K562 (cell line): ENCODE data around the gene HYAL3. TPM values are rescaled to one million over a fixed set of nuclear protein-coding genes. Genes with fewer than 3 reads are reported as not detected.

ENCODE experiments used
- CCNT2 ChIP-seq: IDR thresholded peaks from 2 replicates; pipeline ENCODE4 v1.6.1; 2011; ENCODE audit warnings: borderline replicate concordance, low read depth, mild to moderate bottlenecking, moderate library complexity, mixed read lengths, low read length; ENCODE audit not compliant: insufficient read length; ENCODE audit errors: extremely low read depth
- CHCHD3 ChIP-seq: fragments of 250-450 bp; sonication (Bioruptor Pico); IDR thresholded peaks from 2 replicates; pipeline ENCODE4 v2.1.2; 2022; ENCODE audit warnings: mild to moderate bottlenecking
- CHD2 ChIP-seq: IDR thresholded peaks from 2 replicates; pipeline ENCODE4 v1.6.1; 2011; ENCODE audit warnings: low read depth, low read length
- CXXC5 ChIP-seq: fragments of 250-450 bp; sonication (Bioruptor Pico); IDR thresholded peaks from 2 replicates; pipeline ENCODE4 v1.8.0; 2022; ENCODE audit warnings: inconsistent platforms, mild to moderate bottlenecking, moderate library complexity
- EP400 ChIP-seq: fragments of 450-650 bp; IDR thresholded peaks from 2 replicates; pipeline ENCODE4 v1.6.1; 2017; ENCODE audit warnings: antibody characterized with exemption, mild to moderate bottlenecking, moderate library complexity
- ETV1 ChIP-seq: fragments of 450-650 bp; conservative IDR thresholded peaks from 2 replicates; pipeline ENCODE4 v1.6.1; 2016; ENCODE audit warnings: missing genetic modification characterization, control low read depth, low read depth, missing compliant biosample characterization
- FIP1L1 ChIP-seq: fragments of 200-400 bp; formaldehyde crosslinking; IDR thresholded peaks from 2 replicates; pipeline ENCODE4 v1.6.1; 2018; ENCODE audit warnings: mild to moderate bottlenecking, low read depth, low read length; ENCODE audit not compliant: poor library complexity, severe bottlenecking
- HCFC1 ChIP-seq: IDR thresholded peaks from 2 replicates; pipeline ENCODE4 v1.6.1; 2012; ENCODE audit warnings: low read depth, low read length, improper control_type of control experiment
- HNRNPLL ChIP-seq: fragments of 200-400 bp; formaldehyde crosslinking; IDR thresholded peaks from 2 replicates; pipeline ENCODE4 v1.6.1; 2017; ENCODE audit warnings: low read length, low read depth, mild to moderate bottlenecking; ENCODE audit not compliant: poor library complexity, severe bottlenecking
- JUNB ChIP-seq: fragments of 450-650 bp; formaldehyde crosslinking; conservative IDR thresholded peaks from 2 replicates; pipeline ENCODE4 v1.4.0; 2020; ENCODE audit warnings: mild to moderate bottlenecking
- KLF1 ChIP-seq: fragments of 450-650 bp; IDR thresholded peaks from 2 replicates; pipeline ENCODE4 v1.6.1; 2016; ENCODE audit warnings: missing genetic modification characterization, missing compliant biosample characterization
- MAFG ChIP-seq: fragments of 450-650 bp; conservative IDR thresholded peaks from 2 replicates; pipeline ENCODE4 v1.6.1; 2016; ENCODE audit warnings: missing genetic modification characterization, missing compliant biosample characterization
- MNT ChIP-seq, 2 experiments: fragments of 450-650 bp; conservative IDR thresholded peaks; 2 replicates each; pipeline ENCODE4 v1.6.1; 2017; ENCODE audit warnings: mild to moderate bottlenecking in 2 of 2, moderate library complexity in 2 of 2
- NCOA1 ChIP-seq: fragments of 450-650 bp; IDR thresholded peaks from 2 replicates; pipeline ENCODE4 v1.6.1; 2016; ENCODE audit warnings: low read depth
- PML ChIP-seq: IDR thresholded peaks from 2 replicates; pipeline ENCODE4 v1.6.1; 2012; ENCODE audit warnings: low read length, inconsistent platforms
- RBM34 ChIP-seq: fragments of 200-400 bp; formaldehyde crosslinking; IDR thresholded peaks from 2 replicates; pipeline ENCODE4 v1.6.1; 2018; ENCODE audit warnings: low read length, borderline replicate concordance; ENCODE audit not compliant: insufficient read depth
- SETDB1 ChIP-seq: IDR thresholded peaks from one replicate; pipeline ENCODE4 v1.6.1; 2012; ENCODE audit warnings: low read length, control low read depth, inconsistent platforms
- SMAD1 ChIP-seq: fragments of 150-350 bp; IDR thresholded peaks from 2 replicates; pipeline ENCODE4 v1.6.1; 2014; ENCODE audit warnings: low read length, low read depth; ENCODE audit not compliant: partially characterized antibody
- SMAD3 ChIP-seq: fragments of 450-650 bp; formaldehyde crosslinking; conservative IDR thresholded peaks from 2 replicates; pipeline ENCODE4 v1.4.0; 2020; ENCODE audit warnings: mild to moderate bottlenecking
- SMARCE1 ChIP-seq: fragments of 450-650 bp; IDR thresholded peaks from 2 replicates; pipeline ENCODE4 v1.7.1; 2016; ENCODE audit warnings: mild to moderate bottlenecking
- TOE1 ChIP-seq, 2 experiments: fragments of 450-650 bp in 1 of 2; sonication (generic) in 1 of 2; formaldehyde crosslinking in 1 of 2; IDR thresholded peaks; 2 replicates each; pipeline versions ENCODE4 v1.7.1 to v1.8.0; 2016 to 2022; ENCODE audit warnings: borderline replicate concordance in 2 of 2, mild to moderate bottlenecking in 2 of 2, antibody characterized with exemption in 1 of 2, inconsistent platforms in 1 of 2, low read depth in 1 of 2, missing genetic modification reagents in 1 of 2, moderate library complexity in 1 of 2
- USF2 ChIP-seq: sonication (generic); formaldehyde crosslinking; IDR thresholded peaks from 2 replicates; pipeline ENCODE4 v1.5.0; 2020; ENCODE audit warnings: missing genetic modification reagents
- ZBTB33 ChIP-seq: sonication (generic); formaldehyde crosslinking; IDR thresholded peaks from 2 replicates; pipeline ENCODE4 v1.8.1; 2023; ENCODE audit warnings: mild to moderate bottlenecking, missing genetic modification reagents
- ZBTB7A ChIP-seq: IDR thresholded peaks from 2 replicates; pipeline ENCODE4 v1.6.1; 2011; ENCODE audit warnings: low read depth, mild to moderate bottlenecking, low read length, moderate library complexity, borderline replicate concordance; ENCODE audit not compliant: control insufficient read depth
- polyA plus RNA-seq, 8 experiments: library from polyadenylated mRNA; depleted of rRNA in 4 of 8; stranded (reverse) in 5 of 8; unstranded in 3 of 8; fragments of >200 nt; fragmentation: Nextera tagmentation in 2 of 8; fragmentation: Illumina TruSeq in 1 of 8; extraction: Ambion mirVana in 2 of 8; extraction: Trizol in 1 of 8; gene quantifications; 2 replicates each; pipeline versions ENCODE4 v1.2.1 to v1.2.3, GENCODE V29; 2011 to 2014; ENCODE audit warnings: inconsistent platforms in 1 of 8, missing spikeins in 1 of 8
- total RNA-seq, 7 experiments: library from RNA; depleted of rRNA in 6 of 7; stranded (reverse); fragments of >200 nt in 6 of 7; fragmentation: Illumina TruSeq in 2 of 7; extraction: Trizol in 2 of 7; gene quantifications; 2 replicates each; pipeline versions ENCODE4 v1.2.1 to v1.2.3, GENCODE V29; 2011 to 2021; ENCODE audit warnings: low replicate concordance in 1 of 7

HYAL3 gene
- total and polyA plus RNA-seq, 9 of the 15 experiments (the other 6 are each of a cell fraction or from before 2014, with no cell fraction given): 0.38 to 9.1 (median 6.8) TPM

- TF ChIP-seq HCFC1 (peak; percentile 40; the same call in 1 of the 2 replicates), HNRNPLL (no peak), SMARCE1 (0 out of 2 replicates have a peak, but pooled peaks have one; percentile 15), NCOA1 (peak; percentile 15; the same call in 1 of the 2 replicates), TOE1 (IDR thresholded peaks at IDR 0.05; ENCODE audit: borderline replicate concordance) (0 out of 2 replicates have a peak, but pooled peaks have one; percentile 43), TOE1 (CRISPR knock-in tag; IDR thresholded peaks at IDR 0.05; ENCODE audit: borderline replicate concordance, low read depth) (no peak), ZBTB7A (peak; percentile 73; the same call in 1 of the 2 replicates), SETDB1 (no peak), RBM34 (no peak), SMAD1 (no peak), CHCHD3 (CRISPR knock-in tag) (no peak), USF2 (CRISPR knock-in tag) (no peak), PML (no peak), EP400 (peak; percentile 63), ETV1 (tag) (peak; percentile 43), MNT (conservative IDR thresholded peaks at IDR 0.05) (peak; percentile 46 to 62; a peak in 2 of 4 replicates), MAFG (tag) (no peak), CXXC5 (CRISPR knock-in tag) (peak; percentile 60), CCNT2 (peak; percentile 34), JUNB (no peak), FIP1L1 (peak; percentile 57), ZBTB33 (CRISPR knock-in tag) (0 out of 2 replicates have a peak, but pooled peaks have one; percentile 62), CHD2 (peak; percentile 70), KLF1 (no peak), SMAD3 (0 out of 2 replicates have a peak, but pooled peaks have one; percentile 30)
Observed at GRCh38 chr3:50245831-50246516, 53.2 kb downstream of the HYAL3 start (continued).
